SHP77 (cell line): ENCODE measurements around the gene VCL.

Source experiments
- DNase-seq, 2 experiments: peaks; one replicate each; lab custom pipeline; 2025; lab: John Stamatoyannopoulos, UW

VCL gene

GRCh38 chr10:74077416-74077815 lies 79.5 kb downstream of the VCL start:
- DNase-seq, result no peak

- no peak for DNase-seq
Measured at GRCh38 chr10:74078037-74078436, 80.1 kb downstream of the VCL start.

GRCh38 chr10:74079028-74079935 lies 81.4 kb downstream of the VCL start:
- DNase-seq, result no peak

GRCh38 chr10:74079936-74080590 lies 82.1 kb downstream of the VCL start:
- DNase-seq, result no peak

GRCh38 chr10:74081192-74081803 lies 83.4 kb downstream of the VCL start:
- DNase-seq, result peak; percentile 3 to 16

GRCh38 chr10:74081941-74082718 lies 84.2 kb downstream of the VCL start:
- no peak for DNase-seq

- DNase-seq, result no peak
Measured at GRCh38 chr10:74083304-74083703, 85.4 kb downstream of the VCL start.

- DNase-seq, result no peak
Measured at GRCh38 chr10:74084955-74085354, 87.0 kb downstream of the VCL start.

- no peak for DNase-seq
Measured at GRCh38 chr10:74086317-74086716, 88.4 kb downstream of the VCL start.

GRCh38 chr10:74088722-74089121 lies 90.8 kb downstream of the VCL start:
- DNase-seq, result no peak

GRCh38 chr10:74092372-74092771 lies 94.5 kb downstream of the VCL start:
- DNase-seq, result no peak

GRCh38 chr10:74093530-74094164 lies 95.7 kb downstream of the VCL start:
- no peak for DNase-seq

GRCh38 chr10:74094231-74094630 lies 96.3 kb downstream of the VCL start:
- no peak for DNase-seq

- no peak for DNase-seq
Measured at GRCh38 chr10:74096777-74097176, 98.9 kb downstream of the VCL start.

- DNase-seq, result no peak
Measured at GRCh38 chr10:74097776-74098175, 99.9 kb downstream of the VCL start.

GRCh38 chr10:74099420-74099819 lies 101.5 kb downstream of the VCL start:
- DNase-seq, result no peak

- DNase-seq, result no peak
Measured at GRCh38 chr10:74099836-74100235, 101.9 kb downstream of the VCL start.

- no peak for DNase-seq
Measured at GRCh38 chr10:74103560-74104258, 105.8 kb downstream of the VCL start.

- no peak for DNase-seq
Measured at GRCh38 chr10:74104480-74104879, 106.6 kb downstream of the VCL start.

- no peak for DNase-seq
Measured at GRCh38 chr10:74104996-74105395, 107.1 kb downstream of the VCL start.

- no peak for DNase-seq
Measured at GRCh38 chr10:74107391-74107790, 109.5 kb downstream of the VCL start.
